ENCODE results near the gene GFPT2.

GFPT2 gene

GRCh38 chr5:180332051-180332517, 21.1 kb downstream of the GFPT2 start:
- DNase-seq = no peak

- DNase-seq = peak; percentile 22
These were observed 21.5 kb downstream of the GFPT2 start for GRCh38 chr5:180331647-180331950.

- DNase-seq = peak; percentile 99
These were observed 22.1 kb downstream of the GFPT2 start for GRCh38 chr5:180330810-180331646.

GRCh38 chr5:180330270-180330648, 22.9 kb downstream of the GFPT2 start:
- DNase-seq = no peak

GRCh38 chr5:180329606-180330269, 23.4 kb downstream of the GFPT2 start:
- no peak for DNase-seq

GRCh38 chr5:180329138-180329435, 24.0 kb downstream of the GFPT2 start:
- DNase-seq = no peak

- peak; percentile 57 for DNase-seq
These were observed 24.6 kb downstream of the GFPT2 start for GRCh38 chr5:180328296-180329137.

GRCh38 chr5:180326989-180327565, 26.1 kb downstream of the GFPT2 start:
- DNase-seq = no peak

GRCh38 chr5:180324601-180324950, 28.6 kb downstream of the GFPT2 start:
- no peak for DNase-seq

- DNase-seq = no peak
These were observed 29.1 kb downstream of the GFPT2 start for GRCh38 chr5:180323941-180324600.

- no peak for DNase-seq
These were observed 30.0 kb downstream of the GFPT2 start for GRCh38 chr5:180323160-180323559.

- DNase-seq = no peak
These were observed 34.6 kb downstream of the GFPT2 start for GRCh38 chr5:180318456-180319089.

GRCh38 chr5:180316586-180316985, 36.5 kb downstream of the GFPT2 start:
- DNase-seq = no peak

- DNase-seq = peak; percentile 48
These were observed 37.3 kb downstream of the GFPT2 start for GRCh38 chr5:180315762-180316212.

GRCh38 chr5:180313677-180314505, 39.2 kb downstream of the GFPT2 start:
- DNase-seq = peak; percentile 61

GRCh38 chr5:180311216-180311615, 41.9 kb downstream of the GFPT2 start:
- no peak for DNase-seq

- no peak for DNase-seq
These were observed 46.3 kb downstream of the GFPT2 start for GRCh38 chr5:180306796-180307195.

- DNase-seq = no peak
These were observed 47.7 kb downstream of the GFPT2 start for GRCh38 chr5:180305481-180305880.

- no peak for DNase-seq
These were observed 48.4 kb downstream of the GFPT2 start for GRCh38 chr5:180304431-180305375.

GRCh38 chr5:180304016-180304292, 49.2 kb downstream of the GFPT2 start:
- DNase-seq = no peak
